Endothelial cell of umbilical vein (primary cell): ENCODE results near the gene PROM1. TPM values are rescaled to one million over a fixed set of nuclear protein-coding genes. Genes with fewer than 3 reads are reported as not detected.

Experiments used
- BruUV-seq: library from RNA; stranded (reverse); fragments of 400-500 nt; replicated peaks from 2 replicates; lab custom pipeline; 2021; lab: Mats Ljungman, UMichigan
- CTCF ChIA-PET: fragments of 300-600, 350-600 bp; sonication (Branson Sonifier 250); formaldehyde crosslinking; loops from one replicate; lab custom pipeline; 2021; ENCODE audit warnings: antibody characterized with exemption, inconsistent platforms; lab: Charles Lee
- POLR2A ChIA-PET: fragments of 300-600, 350-600 bp; sonication (Branson Sonifier 250); formaldehyde crosslinking; loops from one replicate; lab custom pipeline; 2021; ENCODE audit warnings: antibody characterized with exemption, inconsistent platforms; lab: Charles Lee
- DNase-seq: peaks from one replicate; pipeline ENCODE4 v3.0.0-alpha.2; 2011; ENCODE audit warnings: low read depth, low spot score
- FAIRE-seq: peaks from 2 replicates; lab custom pipeline; 2011; peaks lifted over from hg19 to GRCh38; lab: Jason Lieb, UNC
- H2AFZ ChIP-seq: 2 replicates; pipeline ENCODE4 v1.6.0; 2012; ENCODE audit warnings: low read depth, low read length, control low read depth, inconsistent platforms
- H3K27ac ChIP-seq: 2 replicates; pipeline ENCODE4 v1.5.1; 2011; ENCODE audit warnings: low read depth, mild to moderate bottlenecking, control low read depth, low read length, moderate library complexity; ENCODE audit not compliant: insufficient read depth
- H3K27me3 ChIP-seq, 2 experiments: 2 replicates each; pipeline versions ENCODE4 v1.6.0 to v1.6.1; 2011; ENCODE audit warnings: low read length in 2 of 2, mixed read lengths in 1 of 2; ENCODE audit not compliant: control insufficient read depth in 2 of 2, insufficient read depth in 2 of 2
- H3K36me3 ChIP-seq, 2 experiments: 2 replicates in 1 of 2; 3 replicates in 1 of 2; pipeline ENCODE4 v1.5.1; 2011; ENCODE audit warnings: low read length in 2 of 2, mild to moderate bottlenecking in 1 of 2, moderate library complexity in 1 of 2; ENCODE audit not compliant: control insufficient read depth in 2 of 2, insufficient read depth in 2 of 2; ENCODE audit errors: extremely low read depth in 1 of 2
- H3K4me1 ChIP-seq: 3 replicates; pipeline ENCODE4 v1.5.1; 2011; ENCODE audit warnings: mild to moderate bottlenecking, low read length; ENCODE audit not compliant: control insufficient read depth, insufficient read depth; ENCODE audit errors: extremely low read depth
- H3K4me2 ChIP-seq: 2 replicates; pipeline ENCODE4 v1.6.1; 2011; ENCODE audit warnings: low read length, control low read depth, mixed read lengths; ENCODE audit not compliant: insufficient read depth
- H3K4me3 ChIP-seq, 3 experiments: fragments of 200-600 bp in 1 of 3; sonication (generic), shearing (Covaris generic) in 1 of 3; replicated peaks in 1 of 3; 2 replicates each; pipeline ENCODE4 v1.5.1; 2011 to 2016; ENCODE audit warnings: control low read depth in 3 of 3, low read length in 3 of 3, mild to moderate bottlenecking in 2 of 3, inconsistent platforms in 1 of 3, low read depth in 1 of 3, moderate library complexity in 1 of 3; ENCODE audit not compliant: insufficient read depth in 1 of 3
- H3K79me2 ChIP-seq: 2 replicates; pipeline ENCODE4 v1.6.0; 2012; ENCODE audit warnings: low read length, inconsistent platforms; ENCODE audit not compliant: control insufficient read depth, insufficient read depth
- H3K9ac ChIP-seq: replicated peaks from 2 replicates; pipeline ENCODE3; 2011; ENCODE audit warnings: low read length, control low read depth; ENCODE audit not compliant: insufficient read depth; ENCODE audit errors: extremely low read depth
- H3K9me1 ChIP-seq: replicated peaks from 3 replicates; pipeline ENCODE4 v1.6.0; 2011; ENCODE audit warnings: mild to moderate bottlenecking, low read length; ENCODE audit not compliant: control insufficient read depth, insufficient read depth; ENCODE audit errors: extremely low read depth
- H3K9me3 ChIP-seq: replicated peaks from 2 replicates; pipeline ENCODE4 v1.5.1; 2012; ENCODE audit warnings: low read length, inconsistent platforms; ENCODE audit not compliant: control insufficient read depth, insufficient read depth
- H4K20me1 ChIP-seq: replicated peaks from 2 replicates; pipeline ENCODE3; 2011; ENCODE audit warnings: mild to moderate bottlenecking, low read length; ENCODE audit not compliant: control insufficient read depth, insufficient read depth; ENCODE audit errors: extremely low read depth
- CTCF ChIP-seq, 2 donors: IDR thresholded peaks; 1 replicate in 1 of 2; 2 replicates in 1 of 2; pipeline ENCODE4 v1.5.1; 2011; ENCODE audit warnings: low read length in 2 of 2, mild to moderate bottlenecking in 2 of 2, moderate library complexity in 2 of 2, control low read depth in 1 of 2, inconsistent platforms in 1 of 2, low read depth in 1 of 2; ENCODE audit not compliant: insufficient read depth in 1 of 2; ENCODE audit errors: extremely low read depth in 1 of 2
- EZH2 ChIP-seq: IDR thresholded peaks from 2 replicates; pipeline ENCODE4 v1.6.1; 2012; ENCODE audit warnings: borderline replicate concordance, low read depth, mild to moderate bottlenecking, moderate library complexity, low read length, inconsistent platforms; ENCODE audit not compliant: severe bottlenecking
- FOS ChIP-seq: IDR thresholded peaks from 2 replicates; pipeline ENCODE4 v1.6.1; 2011; ENCODE audit warnings: mild to moderate bottlenecking, low read length, moderate library complexity, borderline replicate concordance; ENCODE audit not compliant: insufficient read depth
- GATA2 ChIP-seq: IDR thresholded peaks from 2 replicates; pipeline ENCODE4 v1.7.0; 2011; ENCODE audit warnings: low read depth, mild to moderate bottlenecking, moderate library complexity, mixed read lengths, low read length; ENCODE audit not compliant: insufficient read length, insufficient read depth
- JUN ChIP-seq: IDR thresholded peaks from 2 replicates; pipeline ENCODE4 v1.6.1; 2011; ENCODE audit warnings: borderline replicate concordance, low read depth; ENCODE audit not compliant: insufficient read length, insufficient read depth
- MAX ChIP-seq: IDR thresholded peaks from 2 replicates; pipeline ENCODE4 v1.6.1; 2011; ENCODE audit not compliant: insufficient read depth, insufficient read length
- MYC ChIP-seq: IDR thresholded peaks from one replicate; pipeline ENCODE4 v1.6.1; 2011; ENCODE audit warnings: mild to moderate bottlenecking, low read depth, low read length
- POLR2A ChIP-seq: IDR thresholded peaks from 2 replicates; pipeline ENCODE4 v1.6.1; 2012; ENCODE audit warnings: low read depth, mild to moderate bottlenecking, control low read depth, low read length
- POLR2AphosphoS5 ChIP-seq: IDR thresholded peaks from 2 replicates; pipeline ENCODE4 v1.6.1; 2012; ENCODE audit warnings: low read depth, mild to moderate bottlenecking, control low read depth, low read length, moderate library complexity; ENCODE audit not compliant: insufficient read depth
- dilution Hi-C: fragments of 300-500 bp; cut with MboI; formaldehyde crosslinking; loops from one replicate; pipeline ENCODE4 v1.15.0; 2019; ENCODE audit warnings: low sequenced_read_pairs; ENCODE audit not compliant: extremely low pct_ligation_motif_present
- intact Hi-C: fragments of 100-400 bp; cut with micrococcal nuclease; formaldehyde crosslinking; loops from one replicate; pipeline ENCODE4 v1.10.0; 2022
- polyA plus RNA-seq, 4 experiments: library from polyadenylated mRNA; depleted of rRNA in 3 of 4; stranded (reverse) in 3 of 4; unstranded in 1 of 4; fragments of >200 nt; gene quantifications; 2 replicates each; pipeline versions ENCODE4 v1.2.1 to v1.2.3, GENCODE V29; 2011 to 2012; ENCODE audit warnings: missing spikeins in 1 of 4
- total RNA-seq: library from RNA; stranded (reverse); gene quantifications from 2 replicates; pipeline ENCODE4 v1.2.3, GENCODE V29; 2021

The PROM1 gene
- total and polyA plus RNA-seq, 2 donors (not counting 3 experiments of a cell fraction or from before 2014, with no cell fraction given), result 0.36 to 1.7 TPM

- Histone ChIP-seq H2AFZ (no peak overlapping the region), H3K79me2 (no peaks in the 10 kb centered on the region), H3K36me3 (no peaks in the 10 kb centered on the region), H3K27me3 (no peaks in the 10 kb centered on the region), H4K20me1 (no peaks in the 10 kb centered on the region), H3K9me3 (no peaks in the 10 kb centered on the region), H3K4me2 (no peak overlapping the region), H3K9ac (no peak overlapping the region), H3K27ac (no peak overlapping the region), H3K9me1 (no peaks in the 10 kb centered on the region), H3K4me3 (no peak overlapping the region), H3K4me1 (no peaks in the 10 kb centered on the region)
- ChIA-PET CTCF (interaction anchor here (0.7 to 2.0 kb wide), 2 partner anchors 14 to 181 kb away, joined by 4 to 9 read pairs; no protein-coding TSS in a partner anchor), POLR2A (no interaction called here)
- dilution Hi-C loops, result no loop called here
- DNase-seq (no peak), FAIRE-seq (no peak)
- no peak for TF ChIP-seq POLR2AphosphoS5
- no peak for TF ChIP-seq GATA2
- TF ChIP-seq JUN, result no peak
- no peak for TF ChIP-seq CTCF (IDR thresholded peaks at IDR 0.05; ENCODE audit: extremely low read depth in 1 of 2, insufficient read depth in 1 of 2, low read depth in 1 of 2, low read length in 2 of 2)
- no peak for TF ChIP-seq FOS
- TF ChIP-seq MAX, result no peak
- no peak for TF ChIP-seq MYC
- TF ChIP-seq EZH2, result no peak
- TF ChIP-seq POLR2A, result no peak
- intact Hi-C loops, result no loop called here
- BruUV-seq, result no TSS peak
Observed at GRCh38 chr4:15986907-15987306, 96.9 kb downstream of the PROM1 start.
